ENCODE data around the gene RMI2.

The RMI2 gene

DNA sequence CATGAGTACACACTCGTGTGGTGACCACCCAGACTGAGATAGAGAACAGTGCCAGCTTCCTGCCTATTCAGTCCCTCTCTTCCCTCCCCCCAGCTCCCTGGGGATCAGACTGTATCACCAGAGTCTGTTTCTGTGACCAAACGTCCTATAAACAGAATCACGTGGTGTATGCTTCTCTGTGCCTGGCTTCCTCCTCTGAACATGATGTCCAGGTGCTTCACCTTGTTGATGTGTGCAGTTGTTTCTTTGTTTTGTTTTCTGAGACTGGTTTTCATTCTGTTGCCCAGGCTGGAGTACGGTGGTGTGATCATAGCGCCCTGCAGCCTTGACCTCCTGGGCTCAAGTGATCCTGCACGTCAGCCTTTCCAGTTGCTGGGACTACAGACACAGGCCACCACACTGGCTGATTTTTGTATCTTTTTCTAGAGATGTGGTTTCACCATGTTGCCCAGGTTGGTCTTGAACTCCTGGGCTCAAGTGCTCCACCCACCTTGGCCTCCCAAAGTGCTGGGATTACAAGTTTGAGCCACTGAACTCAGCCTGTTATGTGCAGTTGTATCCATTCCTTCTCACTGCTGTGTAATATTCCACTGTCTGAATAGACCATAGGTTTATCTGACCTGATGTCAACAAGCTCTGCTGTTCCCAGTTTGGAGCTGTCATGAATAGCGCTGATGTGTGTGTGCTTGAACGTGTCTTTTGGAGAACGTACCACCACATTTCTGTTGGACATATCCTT lies 35.2 kb upstream of the RMI2 start:
- in situ Hi-C loops (cut with MboI; ENCODE audit: low sequenced_read_pairs), result no loop called here

GRCh38 chr16:11310634-11310977 lies 34.7 kb upstream of the RMI2 start:
- in situ Hi-C loops (cut with MboI; ENCODE audit: low sequenced_read_pairs), result no loop called here

DNA sequence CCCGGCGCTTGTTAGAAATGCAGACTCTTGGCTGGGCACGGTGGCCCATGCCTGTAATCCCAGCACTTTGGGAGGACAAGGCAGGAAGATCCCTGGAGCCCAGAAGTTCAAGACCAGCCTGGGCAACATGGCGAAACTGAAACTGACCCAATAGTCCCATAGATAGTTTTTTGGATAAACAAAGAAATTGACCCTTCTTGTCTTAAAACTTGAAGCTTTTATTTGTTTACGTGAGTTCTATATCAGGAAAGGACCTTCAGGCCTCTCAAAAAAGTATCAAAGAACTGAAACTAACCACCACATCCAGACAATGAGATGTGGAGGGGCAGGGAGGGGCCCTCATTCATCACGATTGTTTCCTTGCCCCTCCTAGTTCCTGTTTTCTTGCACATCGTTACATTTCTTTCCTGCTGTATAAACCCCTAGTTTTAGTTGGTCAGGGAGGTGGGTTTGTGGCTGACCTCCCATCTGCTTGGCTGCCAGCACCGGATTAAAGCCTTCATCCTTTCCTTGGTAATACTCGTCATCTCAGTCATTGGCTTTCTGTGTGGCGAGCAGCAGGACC lies 34.2 kb upstream of the RMI2 start:
- in situ Hi-C loops (cut with MboI; ENCODE audit: low sequenced_read_pairs), result no loop called here

GRCh38 chr16:11312718-11313492 lies 32.4 kb upstream of the RMI2 start:
- in situ Hi-C loops (cut with MboI; ENCODE audit: low sequenced_read_pairs), result no loop called here

GRCh38 chr16:11313493-11314308 lies 31.6 kb upstream of the RMI2 start:
- in situ Hi-C loops (cut with MboI; ENCODE audit: low sequenced_read_pairs), result no loop called here

DNA sequence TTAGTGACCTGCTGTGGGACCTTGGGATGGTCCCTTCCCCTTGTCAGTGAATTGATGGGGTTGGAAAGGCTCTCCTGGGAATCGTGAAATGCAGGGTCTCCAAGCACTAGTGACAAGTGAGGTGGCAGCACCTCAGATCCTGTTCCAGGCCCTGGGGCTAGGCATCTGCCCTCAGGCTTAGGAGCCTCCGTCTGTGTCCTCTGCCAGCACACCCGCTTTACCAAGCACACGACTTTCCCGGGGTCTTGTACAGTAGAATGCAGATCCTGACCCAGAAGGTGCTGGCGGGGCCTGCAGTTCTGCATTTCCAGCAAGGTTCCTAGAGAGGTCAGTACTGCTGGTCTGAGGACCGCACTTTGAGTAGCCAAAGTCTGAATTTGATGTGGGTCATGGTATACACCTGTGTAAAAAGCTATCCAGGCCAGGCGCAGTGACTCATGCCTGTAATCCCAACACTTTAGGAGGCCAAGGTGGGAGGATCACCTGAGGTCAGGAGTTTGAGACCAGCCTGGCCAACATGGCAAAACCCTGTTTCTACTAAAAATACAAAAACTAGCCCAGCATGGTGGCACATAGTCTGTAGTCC lies 30.9 kb upstream of the RMI2 start:
- in situ Hi-C loops (cut with MboI; ENCODE audit: low sequenced_read_pairs), result no loop called here

DNA sequence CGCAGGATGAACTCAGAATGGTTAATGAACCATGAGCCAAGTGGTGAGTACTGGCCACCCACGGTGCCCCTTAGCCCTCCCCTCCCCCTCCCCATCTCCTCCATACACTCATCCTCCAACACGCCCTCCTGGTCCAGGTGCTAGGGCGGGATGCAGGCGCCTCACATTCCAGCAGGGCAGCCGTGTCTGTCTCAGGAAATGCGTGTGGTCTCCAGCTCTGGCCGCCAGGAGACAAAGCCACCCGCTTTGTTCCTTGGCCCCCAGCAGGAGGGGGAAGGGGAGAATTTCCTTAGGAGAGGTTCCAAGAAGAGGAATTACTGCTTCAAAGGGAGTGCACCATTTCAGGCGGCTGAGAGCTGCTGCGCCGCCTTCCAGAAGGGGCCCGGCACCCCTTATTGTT lies 29.7 kb upstream of the RMI2 start:
- in situ Hi-C loops (cut with MboI; ENCODE audit: low sequenced_read_pairs), result no loop called here

GRCh38 chr16:11316331-11317015 lies 28.8 kb upstream of the RMI2 start:
- in situ Hi-C loops (cut with MboI; ENCODE audit: low sequenced_read_pairs), result no loop called here

- in situ Hi-C loops (cut with MboI; ENCODE audit: low sequenced_read_pairs), result no loop called here
Measured at GRCh38 chr16:11318817-11319216, 26.4 kb upstream of the RMI2 start.

GRCh38 chr16:11319529-11320146 lies 25.6 kb upstream of the RMI2 start:
- in situ Hi-C loops (cut with MboI; ENCODE audit: low sequenced_read_pairs), result no loop called here

DNA sequence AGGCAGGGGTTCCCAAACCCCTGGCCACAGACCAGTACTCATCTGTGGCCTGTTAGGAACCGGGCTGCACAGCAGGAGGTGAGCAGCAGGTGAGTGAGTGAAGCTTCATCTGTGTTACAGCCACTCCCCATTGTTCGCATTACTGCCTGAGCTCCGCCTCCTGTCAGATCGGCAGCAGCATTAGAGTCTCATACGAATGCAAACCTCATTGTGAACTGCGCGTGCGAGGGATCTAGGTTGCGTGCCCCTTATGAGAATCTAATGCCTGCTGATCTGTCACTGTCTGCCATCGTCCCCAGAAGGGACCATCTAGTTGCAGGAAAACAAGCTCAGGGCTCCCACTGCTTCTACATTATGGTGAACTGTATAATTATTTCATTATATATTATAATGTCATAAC lies 25.1 kb upstream of the RMI2 start:
- in situ Hi-C loops (cut with MboI; ENCODE audit: low sequenced_read_pairs), result no loop called here

GRCh38 chr16:11321662-11322061 lies 23.6 kb upstream of the RMI2 start:
- in situ Hi-C loops (cut with MboI; ENCODE audit: low sequenced_read_pairs), result no loop called here

GRCh38 chr16:11322823-11323222 lies 22.4 kb upstream of the RMI2 start:
- in situ Hi-C loops (cut with MboI; ENCODE audit: low sequenced_read_pairs), result no loop called here

DNA sequence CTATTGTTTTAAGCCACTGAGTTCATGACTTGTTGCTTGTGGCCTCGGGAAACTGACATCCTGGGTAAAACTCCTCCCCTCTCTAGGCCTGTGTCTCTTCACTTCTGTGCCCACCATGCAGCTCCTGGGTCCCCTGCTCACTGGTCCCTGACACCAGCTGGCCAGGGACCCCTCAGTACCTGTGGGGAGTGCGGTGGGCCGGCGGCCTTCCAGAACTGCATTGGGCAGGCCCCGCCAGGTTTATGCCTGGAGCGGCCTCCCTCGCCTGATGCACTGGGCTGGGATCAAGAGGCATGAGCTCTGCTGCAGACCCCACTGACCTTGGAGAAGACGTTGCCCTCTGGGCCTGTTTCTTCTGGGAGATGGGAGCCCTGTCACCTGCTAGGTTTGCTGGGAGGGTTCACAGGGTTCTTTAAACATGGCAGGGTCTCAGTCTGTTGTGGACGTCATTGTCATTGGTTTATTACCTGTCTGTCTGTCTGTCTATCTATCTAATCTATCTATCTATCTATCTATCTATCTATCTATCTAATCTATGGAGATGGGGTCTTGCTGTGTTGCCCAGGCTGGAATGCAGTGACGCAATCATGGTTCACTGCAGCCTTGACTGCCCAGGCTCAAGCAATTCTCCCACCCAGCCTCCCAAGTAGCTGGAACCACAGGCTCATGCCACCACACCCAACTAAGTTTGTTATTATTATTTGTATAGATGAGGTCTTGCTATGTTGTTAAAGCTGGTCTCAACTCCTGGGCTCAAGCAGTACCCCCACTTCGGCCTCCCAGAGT lies 21.5 kb upstream of the RMI2 start:
- in situ Hi-C loops (cut with MboI; ENCODE audit: low sequenced_read_pairs), result no loop called here

GRCh38 chr16:11325404-11326083 lies 19.7 kb upstream of the RMI2 start:
- in situ Hi-C loops (cut with MboI; ENCODE audit: low sequenced_read_pairs), result no loop called here

DNA sequence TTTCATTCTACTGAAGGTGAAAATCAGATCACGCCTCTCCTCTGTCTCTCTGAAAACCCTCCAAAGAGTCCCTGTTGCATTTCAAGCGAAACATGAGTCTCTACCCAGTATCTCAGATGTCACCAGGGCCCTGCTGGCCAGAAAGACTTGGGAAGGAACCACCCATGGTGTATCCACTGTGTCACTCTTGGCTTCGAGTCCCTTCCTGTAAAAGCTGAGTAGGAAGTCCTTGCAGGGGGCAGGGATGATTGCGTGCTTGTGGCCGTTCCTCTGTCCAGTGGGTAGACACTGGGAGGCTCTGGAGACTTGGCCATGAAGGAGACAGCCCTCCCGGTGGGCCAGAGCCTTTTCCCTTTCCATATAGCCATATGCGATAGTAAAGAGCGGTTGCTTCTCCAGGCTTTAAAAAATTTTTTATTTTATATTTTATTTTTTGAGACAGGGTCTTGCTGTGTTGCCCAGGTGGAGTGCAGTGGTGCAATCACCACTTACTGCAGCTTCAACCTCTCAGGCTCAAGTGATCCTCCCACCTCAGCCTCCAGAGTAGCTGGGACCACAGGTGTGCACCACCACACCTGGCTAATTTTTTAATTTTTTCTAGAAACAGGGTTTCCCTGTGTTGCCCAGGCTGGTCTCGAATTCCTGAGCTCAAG lies 19.0 kb upstream of the RMI2 start:
- in situ Hi-C loops (cut with MboI; ENCODE audit: low sequenced_read_pairs), result no loop called here

GRCh38 chr16:11326737-11327276 lies 18.5 kb upstream of the RMI2 start:
- in situ Hi-C loops (cut with MboI; ENCODE audit: low sequenced_read_pairs), result no loop called here

Measured in hTERT RPE-1 (cell line).